ENCODE results near the gene SLC7A8.

DNA sequence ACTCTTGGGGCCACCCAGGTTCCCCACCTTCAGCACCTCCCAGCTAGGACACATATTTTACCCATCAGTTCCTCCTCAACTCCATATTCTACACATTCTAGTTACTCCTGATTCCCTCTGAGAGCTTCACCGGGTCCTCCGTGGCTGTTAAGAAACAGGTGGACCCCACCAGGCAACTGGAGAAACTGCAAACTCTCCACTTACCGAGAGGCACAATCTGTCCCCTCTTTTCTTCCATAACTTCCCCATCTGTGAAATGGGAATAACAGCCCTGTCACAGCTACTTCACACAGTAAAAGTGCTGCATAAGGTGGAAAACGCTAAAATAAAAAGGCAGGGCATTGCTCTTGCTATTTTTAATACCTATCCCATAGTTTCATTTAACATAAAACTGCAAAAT lies 1.5 kb downstream of the SLC7A8 start:
- TF ChIP-seq, protein P1, sequence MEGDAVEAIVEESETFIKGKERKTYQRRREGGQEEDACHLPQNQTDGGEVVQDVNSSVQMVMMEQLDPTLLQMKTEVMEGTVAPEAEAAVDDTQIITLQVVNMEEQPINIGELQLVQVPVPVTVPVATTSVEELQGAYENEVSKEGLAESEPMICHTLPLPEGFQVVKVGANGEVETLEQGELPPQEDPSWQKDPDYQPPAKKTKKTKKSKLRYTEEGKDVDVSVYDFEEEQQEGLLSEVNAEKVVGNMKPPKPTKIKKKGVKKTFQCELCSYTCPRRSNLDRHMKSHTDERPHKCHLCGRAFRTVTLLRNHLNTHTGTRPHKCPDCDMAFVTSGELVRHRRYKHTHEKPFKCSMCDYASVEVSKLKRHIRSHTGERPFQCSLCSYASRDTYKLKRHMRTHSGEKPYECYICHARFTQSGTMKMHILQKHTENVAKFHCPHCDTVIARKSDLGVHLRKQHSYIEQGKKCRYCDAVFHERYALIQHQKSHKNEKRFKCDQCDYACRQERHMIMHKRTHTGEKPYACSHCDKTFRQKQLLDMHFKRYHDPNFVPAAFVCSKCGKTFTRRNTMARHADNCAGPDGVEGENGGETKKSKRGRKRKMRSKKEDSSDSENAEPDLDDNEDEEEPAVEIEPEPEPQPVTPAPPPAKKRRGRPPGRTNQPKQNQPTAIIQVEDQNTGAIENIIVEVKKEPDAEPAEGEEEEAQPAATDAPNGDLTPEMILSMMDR (IDR thresholded peaks at IDR 0.05) = no peak
- TF ChIP-seq POLR2AphosphoS5 (IDR thresholded peaks at IDR 0.05) (no peak), POLR2A (IDR thresholded peaks at IDR 0.05) (no peak)
